ENCODE results near the gene UCK2. TPM values are rescaled to one million over a fixed set of nuclear protein-coding genes. Genes with fewer than 3 reads are reported as not detected.

UCK2 gene
- polyA plus RNA-seq, 3 donors, result 12.4 to 15.4 (median 12.8) TPM

- Histone ChIP-seq H3K4me2 (replicated peaks; ENCODE audit: extremely low read depth, low read length, poor library complexity, severe bottlenecking) (no peak overlapping the region), H3K27me3 (ENCODE audit: control insufficient read depth in 2 of 2, insufficient read depth in 2 of 2, low read length in 2 of 2) (peaks cover 0 to 3% of the 10 kb centered on the region in 2 donors), H4K20me1 (ENCODE audit: insufficient read depth, low read length) (no peaks in the 10 kb centered on the region), H3K36me3 (replicated peaks in 1 of 2; ENCODE audit: control insufficient read depth in 1 of 2, insufficient read depth in 2 of 2, low read length in 2 of 2) (no peaks in the 10 kb centered on the region), H3K79me2 (ENCODE audit: insufficient read depth, low read length) (no peaks in the 10 kb centered on the region), H2AFZ (ENCODE audit: insufficient read depth, low read depth, low read length, poor library complexity, severe bottlenecking) (no peak overlapping the region), H3K27ac (ENCODE audit: low read depth in 1 of 2, low read length in 2 of 2) (no peak overlapping the region), H3K4me1 (ENCODE audit: control insufficient read depth in 1 of 2, insufficient read depth in 2 of 2, low read length in 2 of 2) (no peaks in the 10 kb centered on the region), H3K4me3 (replicated peaks in 1 of 3; ENCODE audit: low read depth in 2 of 3, low read length in 3 of 3) (no peak overlapping the region), H3K9me3 (replicated peaks in 1 of 2; ENCODE audit: control insufficient read depth in 1 of 2, insufficient read depth in 1 of 2, low read length in 2 of 2) (no peaks in the 10 kb centered on the region), H3K9ac (ENCODE audit: insufficient read depth, low read length, poor library complexity, severe bottlenecking) (no peak overlapping the region)
- H3K9me3 Mint-ChIP-seq, result no peaks in the 10 kb centered on the region
- 93% methylated on average over 3 of the region's 10 CpGs for WGBS (ENCODE audit: insufficient coverage)
- intact Hi-C loops (cut with micrococcal nuclease), result loop anchor here in 1 of 2 donors (10.0 kb wide), 1 partner anchor 1127 kb away; no protein-coding TSS in a partner anchor
- H3K4me1 Mint-ChIP-seq, result no peaks in the 10 kb centered on the region
- H3K4me3 Mint-ChIP-seq, result no peak overlapping the region
- peak; percentile 78 for TF ChIP-seq CTCF (IDR thresholded peaks at IDR 0.05)
- no peaks in the 10 kb centered on the region for H3K36me3 Mint-ChIP-seq
- peaks cover 7 to 10% (median 9%) of the 10 kb centered on the region in 3 donors for H3K27me3 Mint-ChIP-seq (ENCODE audit: low read depth in 3 of 3)
- no peak overlapping the region for H3K27ac Mint-ChIP-seq
- DNase-seq, result peak; percentile 47 to 72 (median 47)
Observed at GRCh38 chr1:165928075-165928731, 100.8 kb downstream of the UCK2 start.

GRCh38 chr1:165930961-165931360, 103.5 kb downstream of the UCK2 start:
- Histone ChIP-seq H3K79me2 (ENCODE audit: insufficient read depth, low read length) (no peaks in the 10 kb centered on the region), H2AFZ (ENCODE audit: insufficient read depth, low read depth, low read length, poor library complexity, severe bottlenecking) (no peak overlapping the region), H3K4me2 (replicated peaks; ENCODE audit: extremely low read depth, low read length, poor library complexity, severe bottlenecking) (no peak overlapping the region), H3K27me3 (ENCODE audit: control insufficient read depth in 2 of 2, insufficient read depth in 2 of 2, low read length in 2 of 2) (no peaks in the 10 kb centered on the region), H4K20me1 (ENCODE audit: insufficient read depth, low read length) (no peaks in the 10 kb centered on the region), H3K36me3 (replicated peaks in 1 of 2; ENCODE audit: control insufficient read depth in 1 of 2, insufficient read depth in 2 of 2, low read length in 2 of 2) (no peaks in the 10 kb centered on the region), H3K27ac (ENCODE audit: low read depth in 1 of 2, low read length in 2 of 2) (no peak overlapping the region), H3K9ac (ENCODE audit: insufficient read depth, low read length, poor library complexity, severe bottlenecking) (no peak overlapping the region), H3K4me1 (ENCODE audit: control insufficient read depth in 1 of 2, insufficient read depth in 2 of 2, low read length in 2 of 2) (no peaks in the 10 kb centered on the region), H3K9me3 (replicated peaks in 1 of 2; ENCODE audit: control insufficient read depth in 1 of 2, insufficient read depth in 1 of 2, low read length in 2 of 2) (no peaks in the 10 kb centered on the region), H3K4me3 (replicated peaks in 1 of 3; ENCODE audit: low read depth in 2 of 3, low read length in 3 of 3) (no peak overlapping the region)
- no peaks in the 10 kb centered on the region for H3K9me3 Mint-ChIP-seq
- no peaks in the 10 kb centered on the region for H3K36me3 Mint-ChIP-seq
- WGBS (ENCODE audit: insufficient coverage), result 100% methylated on average over 1 of the region's 1 CpG
- no peak overlapping the region for H3K27ac Mint-ChIP-seq
- intact Hi-C loops (cut with micrococcal nuclease), result no loop called here
- H3K4me1 Mint-ChIP-seq, result no peaks in the 10 kb centered on the region
- H3K4me3 Mint-ChIP-seq, result no peak overlapping the region
- TF ChIP-seq CTCF (IDR thresholded peaks at IDR 0.05), result no peak
- peaks cover 2 to 4% (median 3%) of the 10 kb centered on the region in 3 donors for H3K27me3 Mint-ChIP-seq (ENCODE audit: low read depth in 3 of 3)
- no peak for DNase-seq

Data from CD14-positive monocyte (primary cell).